ENCODE data around the gene DOK4.
A peak's percentile ranks its signal among the peaks of the same experiment; 100 is the strongest.

Gene DOK4

GRCh38 chr16:57527610-57528360 is 41.5 kb upstream of the DOK4 start:
- Mint-ChIP-seq H3K9me3 (no peaks in the 10 kb centered on the region), H3K4me1 (peaks cover 36% of the 10 kb centered on the region), H3K27ac (no peak overlapping the region), H3K4me3 (no peak overlapping the region), H3K36me3 (peaks cover 50% of the 10 kb centered on the region)
- ATAC-seq (no peak), DNase-seq (ENCODE audit: low spot score in 2 of 2) (no peak)

GRCh38 chr16:57527027-57527426 is 40.7 kb upstream of the DOK4 start:
- Mint-ChIP-seq H3K36me3 (peaks cover 51% of the 10 kb centered on the region), H3K4me3 (no peak overlapping the region), H3K9me3 (no peaks in the 10 kb centered on the region), H3K4me1 (peaks cover 33% of the 10 kb centered on the region), H3K27ac (peak overlapping the region; percentile 54)
- no peak for DNase-seq (ENCODE audit: low spot score in 2 of 2)
- ATAC-seq: no peak

- Mint-ChIP-seq H3K9me3 (no peaks in the 10 kb centered on the region), H3K36me3 (peaks cover 47% of the 10 kb centered on the region), H3K4me3 (no peak overlapping the region), H3K27ac (peak overlapping the region; percentile 54), H3K4me1 (peaks cover 28% of the 10 kb centered on the region)
- DNase-seq (ENCODE audit: low spot score in 2 of 2): no peak
- no peak for ATAC-seq
Measured at GRCh38 chr16:57526498-57526897, 40.2 kb upstream of the DOK4 start.

GRCh38 chr16:57525761-57526160 is 39.5 kb upstream of the DOK4 start:
- peaks cover 48% of the 10 kb centered on the region for H3K36me3 Mint-ChIP-seq
- DNase-seq (ENCODE audit: low spot score in 2 of 2) (no peak), ATAC-seq (no peak)
- H3K4me3 Mint-ChIP-seq: no peak overlapping the region
- H3K27ac Mint-ChIP-seq: peak overlapping the region; percentile 48
- H3K4me1 Mint-ChIP-seq: peaks cover 24% of the 10 kb centered on the region
- no peaks in the 10 kb centered on the region for H3K9me3 Mint-ChIP-seq

- Mint-ChIP-seq H3K36me3 (peaks cover 65% of the 10 kb centered on the region), H3K27ac (peak overlapping the region; percentile 53), H3K4me1 (peaks cover 23% of the 10 kb centered on the region), H3K9me3 (no peaks in the 10 kb centered on the region), H3K4me3 (no peak overlapping the region)
- no peak for ATAC-seq
- DNase-seq (ENCODE audit: low spot score in 2 of 2): no peak
Measured at GRCh38 chr16:57522960-57523359, 36.7 kb upstream of the DOK4 start.

GRCh38 chr16:57519796-57520360 is 33.6 kb upstream of the DOK4 start:
- peaks cover 23% of the 10 kb centered on the region for H3K4me1 Mint-ChIP-seq
- DNase-seq (ENCODE audit: low spot score in 2 of 2) (peak; percentile 83 to 88), ATAC-seq (peak; percentile 90)
- H3K36me3 Mint-ChIP-seq: peaks cover 76% of the 10 kb centered on the region
- no peaks in the 10 kb centered on the region for H3K9me3 Mint-ChIP-seq
- H3K27ac Mint-ChIP-seq: peak overlapping the region; percentile 55
- no peak overlapping the region for H3K4me3 Mint-ChIP-seq

- no peaks in the 10 kb centered on the region for H3K9me3 Mint-ChIP-seq
- H3K27ac Mint-ChIP-seq: peak overlapping the region; percentile 88
- no peak for DNase-seq (ENCODE audit: low spot score in 2 of 2)
- H3K36me3 Mint-ChIP-seq: peaks cover 80% of the 10 kb centered on the region
- H3K4me3 Mint-ChIP-seq: no peak overlapping the region
- ATAC-seq: no peak
- H3K4me1 Mint-ChIP-seq: peaks cover 23% of the 10 kb centered on the region
Measured at GRCh38 chr16:57518922-57519321, 32.6 kb upstream of the DOK4 start.

GRCh38 chr16:57518520-57518919 is 32.2 kb upstream of the DOK4 start:
- Mint-ChIP-seq H3K36me3 (peaks cover 84% of the 10 kb centered on the region), H3K27ac (peak overlapping the region; percentile 88), H3K4me1 (peaks cover 23% of the 10 kb centered on the region), H3K4me3 (no peak overlapping the region), H3K9me3 (no peaks in the 10 kb centered on the region)
- ATAC-seq (no peak), DNase-seq (ENCODE audit: low spot score in 2 of 2) (no peak)

GRCh38 chr16:57517397-57518367 is 31.4 kb upstream of the DOK4 start:
- Mint-ChIP-seq H3K4me3 (no peak overlapping the region), H3K36me3 (peaks cover 85% of the 10 kb centered on the region), H3K9me3 (no peaks in the 10 kb centered on the region), H3K27ac (no peak overlapping the region), H3K4me1 (peaks cover 23% of the 10 kb centered on the region)
- DNase-seq (ENCODE audit: low spot score in 2 of 2) (no peak), ATAC-seq (no peak)

- ATAC-seq: no peak
- no peak for DNase-seq (ENCODE audit: low spot score in 2 of 2)
- Mint-ChIP-seq H3K36me3 (peaks cover 86% of the 10 kb centered on the region), H3K4me1 (peaks cover 19% of the 10 kb centered on the region), H3K9me3 (no peaks in the 10 kb centered on the region), H3K27ac (peak overlapping the region; percentile 53), H3K4me3 (no peak overlapping the region)
Measured at GRCh38 chr16:57516773-57517172, 30.5 kb upstream of the DOK4 start.

GRCh38 chr16:57516176-57516725 is 30.0 kb upstream of the DOK4 start:
- Mint-ChIP-seq H3K36me3 (peaks cover 85% of the 10 kb centered on the region), H3K4me1 (peaks cover 19% of the 10 kb centered on the region), H3K9me3 (no peaks in the 10 kb centered on the region), H3K27ac (peak overlapping the region; percentile 53), H3K4me3 (no peak overlapping the region)
- ATAC-seq (no peak), DNase-seq (ENCODE audit: low spot score in 2 of 2) (no peak)

- ATAC-seq (no peak), DNase-seq (ENCODE audit: low spot score in 2 of 2) (no peak)
- H3K4me1 Mint-ChIP-seq: peaks cover 10% of the 10 kb centered on the region
- peaks cover 72% of the 10 kb centered on the region for H3K36me3 Mint-ChIP-seq
- H3K9me3 Mint-ChIP-seq: no peaks in the 10 kb centered on the region
- peak overlapping the region; percentile 22 for H3K27ac Mint-ChIP-seq
- no peak overlapping the region for H3K4me3 Mint-ChIP-seq
Measured at GRCh38 chr16:57514791-57515600, 28.7 kb upstream of the DOK4 start.

- ATAC-seq: no peak
- no peak for DNase-seq (ENCODE audit: low spot score in 2 of 2)
- no peaks in the 10 kb centered on the region for H3K9me3 Mint-ChIP-seq
- H3K36me3 Mint-ChIP-seq: peaks cover 66% of the 10 kb centered on the region
- no peak overlapping the region for H3K4me3 Mint-ChIP-seq
- H3K4me1 Mint-ChIP-seq: peaks cover 7% of the 10 kb centered on the region
- H3K27ac Mint-ChIP-seq: no peak overlapping the region
Measured at GRCh38 chr16:57514371-57514770, 28.1 kb upstream of the DOK4 start.

- H3K4me3 Mint-ChIP-seq: no peak overlapping the region
- no peak for ATAC-seq
Measured at GRCh38 chr16:57513371-57514102, 27.2 kb upstream of the DOK4 start.

More at GRCh38 chr16:57513371-57514102, 27.2 kb upstream of the DOK4 start:
- no peak for DNase-seq (ENCODE audit: low spot score in 2 of 2)
- Mint-ChIP-seq H3K36me3 (peaks cover 58% of the 10 kb centered on the region), H3K4me1 (peaks cover under 1% of the 10 kb centered on the region), H3K27ac (no peak overlapping the region), H3K9me3 (no peaks in the 10 kb centered on the region)
